HL-60 (cell line): ENCODE results near the gene FAM76B.
A peak's percentile ranks its signal among the peaks of the same experiment; 100 is the strongest.

Experiments
- DNase-seq, 2 experiments: peaks; one replicate each; pipeline ENCODE4 v3.0.0-alpha.2; 2010 to 2020; ENCODE audit warnings: low read depth in 1 of 2, low spot score in 1 of 2
- H3K27ac ChIP-seq: fragments of 250-450 bp; sonication (Bioruptor Pico); replicated peaks from 2 replicates; pipeline ENCODE4 v1.5.1; 2020; ENCODE audit warnings: mild to moderate bottlenecking, moderate library complexity
- H3K27me3 ChIP-seq: fragments of 250-450 bp; sonication (Bioruptor Pico); 2 replicates; pipeline ENCODE4 v1.5.1; 2021; ENCODE audit warnings: mild to moderate bottlenecking, moderate library complexity; ENCODE audit not compliant: insufficient read depth, poor library complexity, severe bottlenecking
- H3K4me3 ChIP-seq: replicated peaks from 2 replicates; pipeline ENCODE4 v1.5.1; 2011; ENCODE audit warnings: mild to moderate bottlenecking, control low read depth, low read length; ENCODE audit not compliant: insufficient read depth
- GABPA ChIP-seq: IDR thresholded peaks from 2 replicates; pipeline ENCODE4 v1.6.1; 2012; ENCODE audit warnings: low read depth
- POLR2AphosphoS5 ChIP-seq: IDR thresholded peaks from 2 replicates; pipeline ENCODE4 v1.6.1; 2012; ENCODE audit warnings: low read depth
- REST ChIP-seq: IDR thresholded peaks from 2 replicates; pipeline ENCODE4 v1.6.1; 2012; ENCODE audit warnings: low read depth; ENCODE audit not compliant: insufficient replicate concordance
- SPI1 ChIP-seq: IDR thresholded peaks from 2 replicates; pipeline ENCODE4 v1.6.1; 2012; ENCODE audit warnings: low read depth, mild to moderate bottlenecking, borderline replicate concordance
- TF ChIP-seq, protein P1 (sequence below): IDR thresholded peaks from one replicate; pipeline ENCODE4 v1.5.1; 2011; ENCODE audit warnings: low read length, control low read depth, inconsistent platforms; ENCODE audit not compliant: insufficient read depth

FAM76B gene

DNA sequence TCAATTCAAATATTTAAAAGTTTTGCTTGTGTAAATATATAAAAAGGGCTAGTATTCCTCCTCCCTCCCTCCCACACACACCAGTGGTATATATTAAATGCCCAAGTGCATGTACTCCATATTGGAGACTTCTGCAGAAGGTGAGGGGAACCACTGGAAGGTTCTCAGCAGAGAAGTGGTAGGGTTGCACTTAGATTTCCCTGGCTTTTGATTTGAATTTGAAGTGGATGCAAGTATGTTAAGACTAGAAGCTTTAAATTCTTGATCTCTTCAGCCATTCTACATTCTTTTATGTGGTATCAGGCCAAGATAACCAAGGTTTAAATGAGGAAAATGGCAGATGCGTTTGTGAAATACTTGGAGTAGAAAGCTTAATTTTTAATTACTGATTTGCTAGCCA lies 43.8 kb upstream of the FAM76B start:
- no peak overlapping the region for H3K27ac ChIP-seq
- no peaks in the 10 kb centered on the region for H3K27me3 ChIP-seq
- no peak for TF ChIP-seq REST
- no peak for TF ChIP-seq SPI1
- TF ChIP-seq, protein P1, sequence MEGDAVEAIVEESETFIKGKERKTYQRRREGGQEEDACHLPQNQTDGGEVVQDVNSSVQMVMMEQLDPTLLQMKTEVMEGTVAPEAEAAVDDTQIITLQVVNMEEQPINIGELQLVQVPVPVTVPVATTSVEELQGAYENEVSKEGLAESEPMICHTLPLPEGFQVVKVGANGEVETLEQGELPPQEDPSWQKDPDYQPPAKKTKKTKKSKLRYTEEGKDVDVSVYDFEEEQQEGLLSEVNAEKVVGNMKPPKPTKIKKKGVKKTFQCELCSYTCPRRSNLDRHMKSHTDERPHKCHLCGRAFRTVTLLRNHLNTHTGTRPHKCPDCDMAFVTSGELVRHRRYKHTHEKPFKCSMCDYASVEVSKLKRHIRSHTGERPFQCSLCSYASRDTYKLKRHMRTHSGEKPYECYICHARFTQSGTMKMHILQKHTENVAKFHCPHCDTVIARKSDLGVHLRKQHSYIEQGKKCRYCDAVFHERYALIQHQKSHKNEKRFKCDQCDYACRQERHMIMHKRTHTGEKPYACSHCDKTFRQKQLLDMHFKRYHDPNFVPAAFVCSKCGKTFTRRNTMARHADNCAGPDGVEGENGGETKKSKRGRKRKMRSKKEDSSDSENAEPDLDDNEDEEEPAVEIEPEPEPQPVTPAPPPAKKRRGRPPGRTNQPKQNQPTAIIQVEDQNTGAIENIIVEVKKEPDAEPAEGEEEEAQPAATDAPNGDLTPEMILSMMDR = no peak
- TF ChIP-seq GABPA = no peak
- no peak for TF ChIP-seq POLR2AphosphoS5
- no peak overlapping the region for H3K4me3 ChIP-seq
- DNase-seq = no peak

DNA sequence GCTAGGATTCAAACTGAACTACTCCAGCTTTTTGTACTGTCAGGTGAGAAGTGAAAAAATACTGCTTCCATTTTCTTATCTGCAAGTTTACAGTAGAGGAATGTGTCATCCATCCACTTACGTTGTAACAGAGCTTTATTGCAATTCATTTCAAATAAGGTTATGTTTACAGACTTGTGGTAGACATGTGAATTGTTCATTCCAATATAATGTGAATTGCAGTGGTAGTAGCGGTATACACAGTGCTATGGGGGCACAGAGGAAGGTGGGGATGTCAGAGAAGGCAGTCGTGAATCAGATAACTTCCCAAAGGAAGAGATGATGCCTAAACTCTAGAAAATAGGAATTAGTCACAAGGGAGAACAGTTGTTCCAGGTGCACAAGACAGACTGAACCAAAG lies 43.2 kb upstream of the FAM76B start:
- no peak for DNase-seq
- TF ChIP-seq POLR2AphosphoS5 = no peak
- no peak for TF ChIP-seq GABPA
- no peak for TF ChIP-seq SPI1
- TF ChIP-seq REST = no peak
- TF ChIP-seq, protein P1 = no peak
- no peak overlapping the region for H3K27ac ChIP-seq

GRCh38 chr11:95831198-95831883 lies 41.8 kb upstream of the FAM76B start:
- TF ChIP-seq SPI1 (peak; percentile 65), GABPA (no peak)
- H3K4me3 ChIP-seq = no peak overlapping the region
- DNase-seq = no peak
- H3K27ac ChIP-seq = no peak overlapping the region
- H3K27me3 ChIP-seq = no peaks in the 10 kb centered on the region

More for the DNA sequence above, 43.2 kb upstream of the FAM76B start:
- Histone ChIP-seq H3K27me3 (no peaks in the 10 kb centered on the region), H3K4me3 (no peak overlapping the region)

DNA sequence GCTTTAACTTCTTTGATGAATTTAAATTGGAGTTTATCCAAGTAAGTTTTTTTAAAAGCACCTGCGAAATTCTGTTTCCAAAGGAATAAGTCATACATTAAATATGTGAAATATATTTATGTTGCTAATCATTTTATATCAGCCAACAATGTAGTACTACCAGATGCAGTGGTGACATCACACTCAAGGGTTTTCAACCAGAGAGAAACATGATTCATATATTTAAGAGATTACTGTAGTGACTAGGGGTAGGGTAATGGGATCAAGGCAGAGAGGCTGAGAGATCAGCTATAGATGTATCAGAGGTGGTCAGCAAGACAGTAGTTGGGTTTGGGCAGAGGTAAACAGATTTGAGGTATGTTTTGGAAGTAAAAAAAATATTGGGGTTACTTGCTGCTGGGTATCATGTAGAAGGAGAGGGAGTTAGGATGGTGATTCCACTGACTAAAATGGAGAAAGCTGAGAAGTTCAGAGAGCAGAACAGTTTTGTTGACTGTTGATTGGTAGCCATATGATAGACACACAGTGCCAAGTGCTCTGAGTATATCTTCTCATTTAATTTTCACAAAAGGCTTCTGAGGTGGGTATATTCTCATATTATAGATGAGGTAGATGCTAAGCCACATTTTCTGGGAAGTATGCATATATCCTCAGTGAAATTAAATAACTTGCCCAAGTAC lies 40.1 kb upstream of the FAM76B start:
- TF ChIP-seq SPI1 (no peak), REST (no peak), POLR2AphosphoS5 (no peak), GABPA (no peak)
- TF ChIP-seq, protein P1 = no peak
- no peak overlapping the region for H3K27ac ChIP-seq
- no peak overlapping the region for H3K4me3 ChIP-seq
- no peaks in the 10 kb centered on the region for H3K27me3 ChIP-seq
- DNase-seq = no peak
